Type B pancreatic cell (in vitro differentiated cells): Measurements from ENCODE around the gene REXO5. TPM values are rescaled to one million over a fixed set of nuclear protein-coding genes. Genes with fewer than 3 reads are reported as not detected.

Experiments
- DNase-seq: peaks from one replicate; pipeline ENCODE4 v3.0.0; 2021; ENCODE audit warnings: mixed read lengths; ENCODE audit not compliant: unreplicated experiment; ENCODE audit errors: extremely low spot score
- H3K27ac Mint-ChIP-seq: 2 replicates; pipeline ENCODE4 v1.8.0; 2021; ENCODE audit warnings: mild to moderate bottlenecking, mixed read lengths
- H3K27me3 Mint-ChIP-seq: 2 replicates; pipeline ENCODE4 v1.8.0; 2021; ENCODE audit warnings: mixed read lengths
- H3K36me3 Mint-ChIP-seq: 2 replicates; pipeline ENCODE4 v1.8.0; 2021; ENCODE audit warnings: mixed read lengths
- H3K4me1 Mint-ChIP-seq: one replicate; pipeline ENCODE4 v1.8.0; 2021; ENCODE audit warnings: mixed read lengths; ENCODE audit not compliant: unreplicated experiment
- H3K4me3 Mint-ChIP-seq: 2 replicates; pipeline ENCODE4 v1.8.0; 2021; ENCODE audit warnings: mild to moderate bottlenecking, mixed read lengths
- H3K9me3 Mint-ChIP-seq: 2 replicates; pipeline ENCODE4 v1.8.0; 2021; ENCODE audit warnings: mixed read lengths
- CTCF ChIP-seq: fragments of 200-600 bp; sonication (generic); conservative IDR thresholded peaks from 2 replicates; pipeline ENCODE4 v1.5.0; 2021; ENCODE audit warnings: antibody characterized with exemption, mild to moderate bottlenecking
- total RNA-seq: library from RNA; stranded (reverse); gene quantifications from 2 replicates; pipeline ENCODE4 v1.2.1, GENCODE V29; 2021; ENCODE audit warnings: low replicate concordance

REXO5 gene
- total RNA-seq, 1 donor from 2014 or later, result 8.2 TPM

GRCh38 chr16:20878682-20879147 is 72.4 kb downstream of the REXO5 start:
- Mint-ChIP-seq H3K4me1 (peaks cover 19% of the 10 kb centered on the region), H3K27ac (peak overlapping the region; percentile 37), H3K9me3 (no peaks in the 10 kb centered on the region), H3K4me3 (no peak overlapping the region), H3K27me3 (no peaks in the 10 kb centered on the region), H3K36me3 (peaks cover 3% of the 10 kb centered on the region)
- no peak for DNase-seq
- no peak for TF ChIP-seq CTCF

GRCh38 chr16:20879175-20880040 is 73.1 kb downstream of the REXO5 start:
- TF ChIP-seq CTCF, result no peak
- Mint-ChIP-seq H3K9me3 (no peaks in the 10 kb centered on the region), H3K27me3 (no peaks in the 10 kb centered on the region), H3K4me3 (no peak overlapping the region), H3K27ac (peak overlapping the region; percentile 37), H3K4me1 (peaks cover 25% of the 10 kb centered on the region), H3K36me3 (peaks cover 9% of the 10 kb centered on the region)
- DNase-seq, result no peak

GRCh38 chr16:20880867-20881502 is 74.7 kb downstream of the REXO5 start:
- H3K9me3 Mint-ChIP-seq, result no peaks in the 10 kb centered on the region
- H3K4me1 Mint-ChIP-seq, result peaks cover 27% of the 10 kb centered on the region
- no peak for DNase-seq
- no peaks in the 10 kb centered on the region for H3K27me3 Mint-ChIP-seq
- no peak for TF ChIP-seq CTCF
- H3K27ac Mint-ChIP-seq, result no peak overlapping the region
- peaks cover 11% of the 10 kb centered on the region for H3K36me3 Mint-ChIP-seq
- H3K4me3 Mint-ChIP-seq, result no peak overlapping the region

GRCh38 chr16:20881503-20881878 is 75.2 kb downstream of the REXO5 start:
- Mint-ChIP-seq H3K27me3 (no peaks in the 10 kb centered on the region), H3K36me3 (peaks cover 11% of the 10 kb centered on the region), H3K4me3 (no peak overlapping the region), H3K9me3 (no peaks in the 10 kb centered on the region), H3K27ac (no peak overlapping the region), H3K4me1 (peaks cover 27% of the 10 kb centered on the region)
- no peak for TF ChIP-seq CTCF
- no peak for DNase-seq

- Mint-ChIP-seq H3K4me1 (peaks cover 20% of the 10 kb centered on the region), H3K27ac (no peak overlapping the region), H3K36me3 (peaks cover 11% of the 10 kb centered on the region), H3K9me3 (no peaks in the 10 kb centered on the region), H3K27me3 (no peaks in the 10 kb centered on the region), H3K4me3 (no peak overlapping the region)
- no peak for TF ChIP-seq CTCF
- no peak for DNase-seq
These were observed 77.4 kb downstream of the REXO5 start for GRCh38 chr16:20883554-20884239.
